HG02870 (cell line): ENCODE results near the gene RSU1.

Source experiments
- ATAC-seq: cut with Tn5 transposase; IDR thresholded peaks from one replicate; pipeline ENCODE4 v1.9.1; 2021; ENCODE audit warnings: mild to moderate bottlenecking, moderate library complexity; ENCODE audit not compliant: unreplicated experiment

RSU1 gene

DNA sequence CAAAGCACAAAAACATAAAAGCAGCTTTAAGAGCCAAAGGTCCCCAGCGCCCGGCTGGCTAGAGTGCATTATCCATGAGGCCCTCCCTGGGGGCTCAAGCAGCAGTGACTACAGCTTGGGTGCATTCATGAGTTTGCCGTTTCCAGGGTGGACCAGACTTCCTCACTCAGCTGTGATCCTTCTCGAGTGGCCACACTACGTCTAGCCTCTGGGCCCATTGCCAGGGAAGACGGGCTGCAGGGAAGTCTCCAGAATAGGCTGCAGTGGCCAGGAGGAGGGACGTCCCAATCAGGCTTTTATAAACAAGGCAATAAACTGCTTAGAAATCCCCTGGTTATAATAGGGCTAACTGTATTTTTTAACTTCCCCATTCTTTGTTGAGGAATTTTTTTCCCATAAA lies 206.2 kb downstream of the RSU1 start:
- ATAC-seq = no peak

DNA sequence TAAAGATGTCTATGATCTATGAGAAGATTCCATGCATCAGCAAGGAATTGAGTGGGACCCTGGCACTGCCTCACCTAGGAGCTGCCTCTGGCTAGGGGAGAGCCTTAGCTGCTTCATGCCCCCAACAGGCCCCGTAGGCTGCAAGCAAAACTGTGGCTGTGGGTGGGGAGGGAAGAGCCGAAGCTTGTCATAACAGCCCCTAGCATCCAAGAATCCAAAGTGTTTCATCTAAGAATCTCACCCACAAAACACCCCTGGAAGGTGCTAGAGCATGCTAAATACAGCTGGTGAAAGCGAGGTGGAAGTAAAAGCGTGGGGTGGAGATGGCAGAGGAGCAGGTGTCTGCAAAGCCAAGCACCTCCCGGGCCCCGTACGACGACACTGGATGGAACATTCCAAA lies 208.0 kb downstream of the RSU1 start:
- ATAC-seq = no peak

DNA sequence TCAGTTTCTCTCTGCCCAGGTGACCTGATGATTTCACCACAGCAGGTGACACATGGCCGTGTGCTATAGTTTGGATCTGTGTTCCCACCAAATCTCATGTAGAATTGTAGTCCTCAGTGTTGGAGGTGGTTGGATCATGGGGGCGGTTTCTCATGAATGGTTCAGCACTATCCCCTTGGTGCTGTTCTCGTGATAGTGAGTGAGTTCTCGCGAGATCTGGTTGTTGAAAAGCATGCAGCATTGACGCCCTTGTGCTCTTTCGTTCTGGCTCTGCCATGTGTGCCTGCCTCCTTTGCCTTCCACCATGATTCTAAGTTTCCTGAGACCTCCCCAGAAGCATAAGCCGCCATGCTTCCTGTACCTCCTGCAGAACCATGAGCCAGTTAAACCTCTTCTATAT lies 210.3 kb downstream of the RSU1 start:
- ATAC-seq = no peak

DNA sequence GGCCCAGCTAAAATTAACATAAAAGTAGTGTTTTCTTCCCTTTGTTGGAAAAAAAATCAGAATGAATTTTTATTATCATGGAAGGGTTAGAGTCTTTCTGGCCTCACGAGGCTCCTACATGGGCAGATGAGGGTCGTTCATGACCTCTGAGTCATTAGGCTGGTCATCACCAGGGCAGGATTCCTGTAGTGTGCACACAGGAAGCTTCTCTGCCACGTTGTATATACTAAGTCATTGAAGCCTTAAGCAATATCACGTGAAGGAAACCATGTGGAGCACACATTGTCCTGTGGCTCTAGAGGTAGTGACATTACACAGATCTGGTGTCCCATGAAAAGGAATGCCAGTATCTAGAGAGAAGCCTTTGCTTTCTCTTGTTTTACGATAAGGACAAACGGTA lies 210.8 kb downstream of the RSU1 start:
- no peak for ATAC-seq

DNA sequence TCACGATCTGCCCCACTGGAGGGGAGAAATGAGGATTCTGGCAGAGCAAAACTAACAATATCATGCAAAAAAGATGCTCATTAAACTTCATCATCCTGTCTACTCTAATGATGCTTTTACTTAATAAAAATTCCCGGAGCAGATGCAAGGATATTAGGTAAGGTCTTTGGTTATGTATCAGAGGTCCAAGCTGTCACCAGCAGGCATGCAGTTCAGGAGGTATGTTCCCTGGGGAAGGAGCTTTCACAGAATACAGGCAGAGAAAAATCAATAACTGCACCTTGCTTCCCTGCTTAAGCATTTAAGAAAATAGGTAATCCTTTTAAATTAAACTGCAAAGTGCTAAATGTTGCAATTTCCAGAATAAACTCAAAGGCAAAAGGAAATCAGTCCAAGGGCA lies 213.9 kb downstream of the RSU1 start:
- no peak for ATAC-seq

DNA sequence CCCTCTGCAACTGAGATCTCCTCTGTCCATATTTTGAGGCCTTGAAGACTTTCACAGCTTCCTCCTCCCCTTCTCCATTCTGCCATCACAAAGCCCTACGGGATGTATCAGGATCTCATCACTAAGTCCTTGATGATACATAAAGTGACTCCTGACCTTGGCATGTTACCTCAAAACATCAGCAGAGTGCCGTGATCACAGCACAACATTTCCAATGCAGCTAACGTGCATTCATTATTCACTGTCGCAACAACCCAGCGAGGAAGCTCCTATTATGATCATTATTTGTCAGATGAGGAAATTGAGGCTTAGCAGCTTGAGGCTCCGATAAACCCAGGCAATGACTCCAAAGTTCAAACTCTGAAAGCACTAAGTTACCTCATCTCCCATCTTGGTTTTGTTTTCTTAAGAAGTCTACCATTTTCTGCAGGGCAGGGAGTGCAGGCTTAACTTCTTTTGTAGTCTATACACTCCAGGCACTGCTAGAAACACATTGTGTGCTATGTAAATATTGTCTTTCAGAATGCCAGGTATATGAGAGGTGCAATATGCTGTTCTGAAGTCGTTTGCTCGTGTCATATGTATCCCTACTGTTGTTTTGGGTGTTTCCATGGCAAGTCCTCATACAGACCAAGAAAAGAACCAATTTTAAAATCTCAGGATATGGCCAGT lies 215.0 kb downstream of the RSU1 start:
- ATAC-seq = no peak

DNA sequence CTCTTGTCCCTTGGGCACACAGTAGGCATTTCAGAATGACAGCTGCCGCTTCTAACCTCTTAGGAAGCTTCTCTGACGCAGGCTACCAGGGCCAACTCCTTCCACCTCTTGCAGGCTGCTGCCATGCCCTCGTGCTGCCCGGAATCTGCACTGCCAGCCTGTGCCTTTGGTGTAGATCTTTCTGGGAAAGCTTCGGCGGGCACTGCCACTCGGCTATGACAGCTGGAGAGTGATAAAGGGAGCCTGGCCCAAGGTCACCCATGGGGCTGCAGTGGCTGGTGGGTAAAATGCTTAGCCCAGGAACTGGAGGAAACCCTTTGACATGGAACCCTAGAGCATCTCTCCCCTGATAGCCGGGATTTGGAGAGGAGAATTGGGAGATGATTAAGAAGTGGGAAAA lies 217.6 kb downstream of the RSU1 start:
- no peak for ATAC-seq

DNA sequence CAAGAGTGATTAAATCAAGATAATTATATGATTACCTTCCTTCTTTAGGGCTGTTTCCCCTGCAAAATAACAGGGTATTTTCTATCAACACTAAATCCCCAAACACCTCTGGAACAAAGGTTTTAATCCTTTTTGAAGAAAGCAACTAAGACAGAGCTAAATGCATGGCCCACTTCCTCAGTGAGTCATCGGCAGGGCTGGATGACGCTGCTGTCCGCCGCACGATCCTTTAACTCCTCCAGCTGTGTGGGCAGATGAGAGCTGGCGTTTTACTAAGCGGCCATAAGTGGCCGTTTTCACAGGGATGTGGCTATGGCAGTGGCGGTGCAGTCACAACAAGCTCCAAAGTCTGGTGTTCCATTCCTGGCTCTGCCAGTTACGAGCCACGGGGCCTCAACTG lies 219.6 kb downstream of the RSU1 start:
- ATAC-seq = no peak

DNA sequence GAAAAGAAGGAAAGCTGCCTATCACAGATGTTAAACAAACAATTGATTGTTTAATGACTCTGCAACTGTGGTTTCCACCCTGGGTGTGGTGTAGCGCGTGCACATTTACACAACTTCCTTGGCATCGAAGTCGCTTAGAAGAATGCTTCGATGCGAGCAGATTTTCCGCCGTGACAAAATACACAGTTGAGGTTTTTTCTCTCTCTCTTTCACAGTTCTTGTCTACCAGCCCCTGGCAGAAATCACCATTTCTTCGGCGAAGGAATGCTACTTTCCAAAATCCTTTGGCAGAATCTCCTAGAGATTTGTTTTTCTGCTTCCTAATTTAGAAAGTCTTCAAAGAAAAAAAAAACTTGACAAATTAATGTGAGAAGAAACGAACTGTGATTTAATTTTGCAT lies 224.8 kb downstream of the RSU1 start:
- ATAC-seq = no peak

DNA sequence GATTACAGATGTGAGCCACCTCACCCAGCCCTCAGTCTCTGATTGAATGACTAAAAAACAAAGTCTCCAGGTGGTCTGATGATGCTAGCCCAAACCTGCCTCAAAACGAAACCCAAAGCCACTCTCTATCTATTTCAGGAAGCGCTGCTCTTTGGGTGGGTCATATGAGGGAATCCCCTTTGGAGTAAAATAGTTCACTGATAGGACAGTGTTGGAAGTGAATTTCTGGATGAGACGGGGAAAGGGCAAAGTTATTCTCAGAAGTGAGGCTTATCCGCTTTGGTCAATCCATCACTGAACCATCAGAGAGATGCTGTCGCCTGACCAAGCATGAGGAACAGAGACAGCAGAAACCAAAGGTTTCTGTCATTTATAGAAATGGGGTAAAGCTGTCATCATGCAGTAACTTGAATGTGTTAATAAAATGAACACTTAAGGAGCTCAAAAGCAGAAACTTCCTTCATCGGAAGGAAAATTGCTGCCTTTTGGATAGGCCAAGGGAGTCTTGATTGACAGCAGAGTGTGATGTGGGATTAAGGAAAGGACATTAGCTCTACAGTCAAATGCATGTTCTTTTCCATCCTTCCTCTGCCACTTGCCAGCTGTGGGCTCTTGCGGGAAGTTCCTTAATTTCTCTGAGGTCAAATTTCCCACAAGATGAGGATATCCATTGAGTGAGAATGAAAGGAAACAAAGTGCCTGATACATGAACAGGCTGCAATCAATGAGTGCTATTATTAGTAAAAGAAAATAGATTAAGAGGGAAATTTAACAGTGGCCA lies 230.7 kb downstream of the RSU1 start:
- ATAC-seq = peak; percentile 89

DNA sequence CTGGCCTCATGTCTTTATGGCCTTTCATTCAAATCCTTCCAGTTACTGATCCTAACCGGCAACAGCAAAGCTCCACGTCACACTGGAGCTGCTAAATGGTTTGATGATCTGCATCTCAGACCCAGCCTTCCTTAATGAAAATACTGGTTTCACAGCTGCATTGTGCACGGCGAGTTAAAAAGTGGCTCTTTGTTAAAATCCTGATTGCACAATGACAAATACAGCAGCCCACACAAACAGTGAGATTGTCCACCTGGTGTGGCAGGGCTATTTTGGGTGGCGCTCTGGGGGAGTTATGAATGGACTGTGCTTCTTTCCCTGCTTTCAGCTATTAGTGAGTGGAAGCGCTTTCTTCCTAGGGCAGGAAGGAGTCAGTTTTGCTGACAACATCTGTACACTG lies 232.1 kb downstream of the RSU1 start:
- peak; percentile 45 for ATAC-seq

DNA sequence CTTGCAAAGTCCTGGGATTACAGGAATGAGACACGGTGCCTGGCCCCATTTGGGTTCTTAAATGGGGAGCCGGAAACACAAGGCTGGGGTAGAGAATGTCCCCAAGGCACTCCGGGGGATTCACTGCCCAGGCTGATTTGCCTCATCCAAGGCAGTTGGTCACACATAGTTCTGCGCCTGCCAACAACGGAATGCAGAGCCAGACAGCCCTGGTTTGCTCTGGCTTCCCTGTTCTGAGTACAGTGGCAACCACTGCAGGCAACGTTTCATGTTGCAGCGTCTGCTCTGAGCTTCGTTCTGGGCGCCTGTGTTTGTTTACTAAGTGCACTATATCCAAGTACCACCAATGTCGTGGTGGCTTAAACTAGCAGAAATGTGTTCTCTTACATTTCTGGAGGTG lies 233.8 kb downstream of the RSU1 start:
- ATAC-seq = no peak

DNA sequence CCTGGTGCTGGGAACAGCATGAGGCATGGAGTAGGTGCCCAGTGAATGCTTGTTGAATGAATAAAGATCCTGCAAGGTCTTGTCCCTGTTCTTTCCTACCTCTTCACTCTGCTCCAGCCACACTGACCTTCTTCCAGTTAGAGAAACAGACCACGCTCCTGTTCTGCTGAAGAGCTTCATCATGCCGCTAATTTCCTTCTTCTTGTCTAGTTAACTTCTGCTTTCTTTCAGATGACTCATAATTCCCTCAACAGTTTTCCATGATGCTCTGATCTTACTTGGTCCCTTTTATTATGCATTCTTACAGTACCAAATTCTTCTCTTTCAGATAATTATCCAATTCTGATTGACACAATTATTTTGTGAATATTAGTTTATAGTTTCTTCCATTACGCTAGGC lies 236.0 kb downstream of the RSU1 start:
- ATAC-seq = no peak

DNA sequence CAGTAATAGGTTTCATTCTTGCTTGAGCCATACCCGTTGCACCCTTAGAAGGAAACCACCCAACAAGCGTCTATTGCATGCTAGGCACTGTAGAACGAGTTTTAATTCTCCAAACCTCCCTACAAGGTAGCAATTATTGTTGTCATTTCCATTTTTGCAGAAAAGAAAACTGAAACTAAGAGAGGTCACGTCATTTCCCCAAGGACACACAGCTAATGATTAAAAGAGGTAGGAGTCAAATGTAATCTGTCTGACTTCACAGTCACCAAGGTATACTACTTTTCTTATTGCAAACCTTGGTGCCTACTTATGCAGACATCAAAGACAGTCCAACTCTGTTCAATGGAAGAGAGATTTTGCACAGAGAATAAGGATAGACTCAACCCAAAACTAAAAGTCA lies 246.5 kb downstream of the RSU1 start:
- ATAC-seq = peak; percentile 88

DNA sequence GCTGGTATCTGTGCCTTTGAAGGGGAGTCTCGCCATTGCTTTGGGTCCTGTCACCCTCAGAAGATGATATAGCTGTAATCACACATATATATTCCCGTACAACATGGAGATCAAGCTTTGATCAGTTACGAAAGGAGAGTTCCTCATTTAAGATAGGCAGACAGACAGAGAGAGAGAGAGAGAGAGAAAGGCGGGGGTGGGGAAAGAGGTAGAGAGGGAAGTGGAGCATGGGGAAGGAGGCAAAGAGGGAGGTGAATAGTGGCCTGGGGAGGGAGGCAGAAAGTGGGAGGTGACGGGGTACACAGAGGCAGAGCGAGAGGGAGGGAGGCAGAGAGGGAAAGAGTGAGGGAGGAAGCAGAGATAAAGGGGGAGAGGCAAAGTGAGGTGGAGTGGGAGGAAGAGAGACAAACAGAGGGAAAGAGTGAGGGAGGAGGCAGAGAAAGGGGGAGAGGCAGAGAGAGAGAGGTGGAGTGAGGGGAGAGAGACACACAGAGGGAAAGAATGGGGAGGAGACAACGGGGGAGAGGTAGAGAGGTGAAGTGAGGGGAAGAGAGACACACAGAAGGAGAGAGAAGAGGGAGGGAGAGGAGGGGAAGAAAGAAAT lies 250.9 kb downstream of the RSU1 start:
- ATAC-seq = no peak

DNA sequence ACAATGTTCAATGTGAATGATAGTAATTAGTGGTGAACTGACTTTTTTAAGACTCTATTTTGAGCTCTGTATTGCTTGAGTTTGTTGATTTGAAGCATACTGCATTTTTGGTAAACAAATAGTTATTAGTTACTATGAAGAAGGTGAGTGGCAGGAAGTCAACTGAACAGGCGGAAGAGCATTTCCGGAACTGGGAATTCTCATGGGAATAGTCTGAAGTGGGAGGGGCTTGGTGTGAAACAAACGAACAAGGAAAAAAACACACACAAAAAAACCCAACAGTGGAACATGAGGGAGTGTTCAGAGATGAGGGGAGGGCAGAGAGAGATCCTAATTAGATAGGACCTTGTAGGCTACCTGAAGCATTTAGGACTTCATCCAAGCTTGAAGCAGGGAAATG lies 251.6 kb downstream of the RSU1 start:
- ATAC-seq = no peak

DNA sequence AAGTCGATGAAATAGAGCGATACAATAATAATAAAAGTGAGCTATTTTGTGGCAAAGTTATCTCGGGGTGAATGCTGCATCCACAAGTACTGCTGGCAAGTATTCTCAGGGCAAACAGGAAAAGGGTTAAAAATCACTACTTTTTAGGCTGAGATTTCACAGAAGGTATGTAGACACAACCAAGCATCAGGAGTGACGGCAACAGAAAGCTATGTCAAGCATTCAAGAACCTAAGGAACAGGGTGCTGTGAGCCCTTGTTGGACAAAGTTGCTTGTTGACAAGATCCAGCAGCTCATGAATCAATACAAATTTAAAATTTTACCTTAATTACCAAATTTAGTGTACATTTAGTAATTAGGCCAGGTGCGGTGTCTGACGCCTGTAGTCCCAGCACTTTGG lies 254.3 kb downstream of the RSU1 start:
- no peak for ATAC-seq

DNA sequence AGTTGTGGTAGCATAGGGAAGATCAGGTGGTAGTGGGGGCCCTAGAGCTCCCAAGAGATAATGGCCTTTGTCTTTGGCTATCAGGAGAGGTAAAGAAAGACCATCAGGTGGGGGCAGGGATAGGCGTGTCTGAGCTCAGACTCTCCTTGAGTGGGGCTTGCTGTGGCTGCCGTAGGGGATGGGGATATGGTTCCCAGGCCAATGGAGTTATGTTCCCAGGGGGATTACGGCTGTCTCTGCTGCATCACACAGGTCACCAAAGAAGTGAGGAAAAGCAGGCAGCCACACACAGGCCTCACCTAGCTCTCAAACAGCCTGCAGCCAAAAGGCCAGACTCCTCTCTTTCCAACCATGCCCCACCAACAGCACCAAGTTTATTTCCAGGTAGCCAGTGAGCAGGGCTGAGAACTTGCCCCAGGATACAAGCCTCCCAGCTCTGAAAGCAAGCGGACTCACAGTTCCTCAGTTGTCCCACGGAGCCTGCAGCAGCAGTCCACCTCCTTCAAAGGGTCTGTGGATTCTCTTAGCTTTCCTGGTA lies 257.9 kb downstream of the RSU1 start:
- ATAC-seq = no peak

DNA sequence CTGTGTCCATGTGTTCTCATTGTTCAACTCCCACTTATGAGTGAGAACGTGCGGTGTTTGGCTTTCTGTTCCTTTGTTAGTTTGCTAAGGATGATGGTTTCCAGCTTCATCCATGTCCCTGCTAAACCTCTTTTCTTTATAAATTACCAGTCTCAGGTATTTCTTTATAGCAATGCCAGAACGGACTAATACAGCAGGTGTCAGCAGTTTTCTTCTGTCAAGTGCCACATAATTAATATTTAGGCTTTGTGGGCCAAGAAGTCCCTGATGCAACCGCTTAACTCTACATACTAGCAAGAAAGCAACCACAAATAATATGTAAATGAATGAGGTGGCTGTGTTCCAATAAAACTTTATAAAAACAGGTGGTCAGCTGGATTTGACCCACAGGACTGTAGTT lies 269.3 kb downstream of the RSU1 start:
- ATAC-seq = no peak

DNA sequence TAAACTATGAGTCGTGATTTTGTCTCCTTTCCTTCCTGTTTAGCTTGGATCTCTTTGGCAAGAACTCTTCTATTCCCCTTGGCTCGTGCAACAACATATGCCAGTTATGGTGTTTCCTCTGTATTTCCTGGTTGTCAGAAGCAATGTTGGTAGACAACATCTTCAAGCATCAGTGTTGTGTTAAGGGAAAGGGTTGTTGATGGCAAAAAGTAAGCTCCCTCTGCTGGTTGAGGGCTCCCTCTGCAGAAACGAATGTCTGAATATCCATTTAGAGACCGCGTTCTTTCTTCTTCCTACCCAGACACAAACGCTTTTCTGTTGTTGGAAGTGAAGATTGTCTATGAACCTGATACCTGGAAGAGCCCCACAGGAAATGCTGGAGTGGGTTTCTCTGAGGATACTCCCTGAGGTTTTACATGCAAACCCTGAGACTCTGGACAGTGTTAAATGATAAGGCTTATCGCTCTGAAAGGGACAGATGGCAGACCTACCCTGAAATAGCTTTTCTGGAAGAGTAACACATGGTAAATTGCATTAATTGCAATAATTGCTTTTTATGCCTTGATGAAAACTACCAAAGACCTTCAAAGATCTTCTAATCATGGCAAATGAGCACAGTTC lies 272.0 kb downstream of the RSU1 start:
- peak; percentile 77 for ATAC-seq

DNA sequence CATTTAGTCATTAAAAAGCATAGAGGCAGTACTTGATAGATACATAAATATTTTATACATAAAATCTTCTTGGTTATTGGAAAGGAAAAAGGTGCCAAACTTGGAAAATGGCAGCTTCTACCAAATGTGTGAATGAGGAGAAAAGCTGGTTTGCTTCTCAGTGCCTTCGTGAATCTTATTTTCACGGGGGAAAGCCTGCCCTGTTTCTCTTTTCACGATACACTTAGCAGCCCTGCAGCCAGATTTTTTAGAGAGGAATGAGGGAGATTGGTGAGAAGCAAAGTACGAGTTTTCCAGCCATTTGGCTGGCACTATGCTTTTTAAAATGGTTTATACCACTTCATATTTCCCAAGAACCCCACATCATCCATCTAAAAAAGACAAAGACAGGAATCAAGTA lies 272.6 kb downstream of the RSU1 start:
- no peak for ATAC-seq

DNA sequence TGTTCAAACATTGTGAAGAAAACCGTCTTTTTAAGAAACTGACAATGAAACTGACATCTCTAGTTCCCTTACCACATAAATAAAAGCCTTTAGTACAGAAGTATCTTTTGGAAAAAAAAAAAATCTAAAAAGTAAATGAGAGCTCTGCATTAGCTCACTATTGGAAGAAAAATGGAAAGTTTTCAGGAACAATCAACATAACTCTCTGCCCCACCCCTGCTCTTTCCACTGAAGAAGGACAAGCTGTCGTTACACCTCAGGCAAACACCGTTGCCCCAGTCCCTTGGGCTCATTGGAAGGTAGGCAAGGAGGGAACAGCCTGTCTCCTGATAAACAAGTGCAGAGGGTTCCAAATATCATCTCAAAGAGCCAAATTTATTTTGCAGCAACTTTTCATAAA lies 273.1 kb downstream of the RSU1 start:
- ATAC-seq = no peak
